Mesodermal cell (in vitro differentiated cells): ENCODE results near the gene CNGA1.

Experiments
- H3K27ac ChIP-seq: 2 replicates; pipeline ENCODE4 v1.7.0; 2013; ENCODE audit warnings: mild to moderate bottlenecking, low read depth, low read length, moderate library complexity; ENCODE audit not compliant: severe bottlenecking
- H3K36me3 ChIP-seq: 2 replicates; pipeline ENCODE4 v1.7.1; 2013; ENCODE audit warnings: mild to moderate bottlenecking, low read length, moderate library complexity; ENCODE audit not compliant: control insufficient read depth, insufficient read depth
- H3K4me1 ChIP-seq: one replicate; pipeline ENCODE4 v1.7.1; 2013; ENCODE audit warnings: mild to moderate bottlenecking, low read length; ENCODE audit not compliant: insufficient read depth, control insufficient read depth, poor library complexity, severe bottlenecking
- H3K4me3 ChIP-seq: 2 replicates; pipeline ENCODE4 v1.7.0; 2013; ENCODE audit warnings: low read length, control low read depth, mild to moderate bottlenecking; ENCODE audit not compliant: insufficient read depth, poor library complexity, severe bottlenecking; ENCODE audit errors: extremely low read depth
- H3K9me3 ChIP-seq: 2 replicates; pipeline ENCODE4 v1.7.1; 2013; ENCODE audit warnings: mild to moderate bottlenecking, low read length, moderate library complexity; ENCODE audit not compliant: control insufficient read depth
- WGBS, 2 experiments: methylation state at CpG; one replicate each; pipeline ENCODE4 v1.1.5; 2013; ENCODE audit warnings: missing lambda C conversion rate in 2 of 2; ENCODE audit not compliant: insufficient coverage in 2 of 2; 5-methylcytosine and 5-hydroxymethylcytosine counted together

The CNGA1 gene

GRCh38 chr4:48030470-48030869, 14.0 kb upstream of the CNGA1 start:
- H3K27ac ChIP-seq, result no peak overlapping the region
- peaks cover 6% of the 10 kb centered on the region for H3K9me3 ChIP-seq
- 44 to 50% methylated on average over 1 to 2 of the region's 3 CpGs for WGBS, 2 experiments
- H3K36me3 ChIP-seq, result peaks cover 17% of the 10 kb centered on the region
- H3K4me1 ChIP-seq, result peaks cover 9% of the 10 kb centered on the region
- H3K4me3 ChIP-seq, result no peak overlapping the region

DNA sequence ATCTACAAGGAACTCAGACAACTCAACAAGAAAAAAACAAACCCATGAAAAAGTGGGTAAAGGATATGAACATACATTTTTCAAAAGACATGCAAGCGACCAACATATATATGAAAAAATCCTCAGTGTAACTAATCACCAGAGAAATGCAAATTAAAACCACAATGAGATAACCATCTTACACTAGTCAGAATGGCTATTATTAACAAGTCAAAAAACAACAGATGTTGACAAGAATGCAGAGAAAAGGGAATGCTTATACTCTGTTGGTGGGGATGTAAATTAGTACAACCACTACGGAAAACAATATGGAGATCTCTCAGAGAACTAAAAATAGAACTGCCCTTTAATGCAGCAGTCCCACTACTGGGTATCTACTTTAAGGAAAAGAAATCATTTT, 12.2 kb upstream of the CNGA1 start:
- Histone ChIP-seq H3K4me3 (no peak overlapping the region), H3K27ac (no peak overlapping the region), H3K36me3 (peaks cover 18% of the 10 kb centered on the region), H3K4me1 (peaks cover 18% of the 10 kb centered on the region), H3K9me3 (peaks cover 6% of the 10 kb centered on the region)
- no CpG with 5 or more reads among the region's 2 CpGs for WGBS, 2 experiments

GRCh38 chr4:48027653-48028052, 11.2 kb upstream of the CNGA1 start:
- H3K36me3 ChIP-seq, result peaks cover 18% of the 10 kb centered on the region
- H3K9me3 ChIP-seq, result peaks cover 6% of the 10 kb centered on the region
- peaks cover 18% of the 10 kb centered on the region for H3K4me1 ChIP-seq
- H3K27ac ChIP-seq, result no peak overlapping the region
- no peak overlapping the region for H3K4me3 ChIP-seq

- peaks cover 6% of the 10 kb centered on the region for H3K9me3 ChIP-seq
- no peak overlapping the region for H3K4me3 ChIP-seq
- no peak overlapping the region for H3K27ac ChIP-seq
- peaks cover 18% of the 10 kb centered on the region for H3K36me3 ChIP-seq
- 81 to 100% methylated on average over 1 to 2 of the region's 2 CpGs for WGBS, 2 experiments
- H3K4me1 ChIP-seq, result peaks cover 11% of the 10 kb centered on the region
Measured at GRCh38 chr4:48025005-48025404, 8.5 kb upstream of the CNGA1 start.

DNA sequence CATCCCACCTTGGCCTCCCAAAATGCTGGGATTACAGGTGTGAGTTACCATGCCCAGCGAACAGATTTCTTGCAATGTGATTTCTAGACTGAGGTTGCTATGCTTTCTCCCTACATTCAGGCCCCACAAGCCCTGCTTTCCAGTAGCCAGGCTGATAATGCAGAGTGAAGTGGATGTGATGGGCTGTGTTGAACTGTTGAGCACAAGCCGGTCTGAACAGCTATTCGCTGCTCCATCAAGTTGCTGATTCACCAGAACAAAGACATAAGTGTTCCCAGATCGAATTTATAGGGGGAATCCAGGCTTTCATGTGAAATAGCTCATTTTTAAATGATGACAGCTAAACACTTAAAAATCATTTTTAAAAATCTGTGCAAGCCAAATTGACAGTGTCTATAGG, 8.0 kb upstream of the CNGA1 start:
- peak overlapping the region; percentile 31 for H3K27ac ChIP-seq

DNA sequence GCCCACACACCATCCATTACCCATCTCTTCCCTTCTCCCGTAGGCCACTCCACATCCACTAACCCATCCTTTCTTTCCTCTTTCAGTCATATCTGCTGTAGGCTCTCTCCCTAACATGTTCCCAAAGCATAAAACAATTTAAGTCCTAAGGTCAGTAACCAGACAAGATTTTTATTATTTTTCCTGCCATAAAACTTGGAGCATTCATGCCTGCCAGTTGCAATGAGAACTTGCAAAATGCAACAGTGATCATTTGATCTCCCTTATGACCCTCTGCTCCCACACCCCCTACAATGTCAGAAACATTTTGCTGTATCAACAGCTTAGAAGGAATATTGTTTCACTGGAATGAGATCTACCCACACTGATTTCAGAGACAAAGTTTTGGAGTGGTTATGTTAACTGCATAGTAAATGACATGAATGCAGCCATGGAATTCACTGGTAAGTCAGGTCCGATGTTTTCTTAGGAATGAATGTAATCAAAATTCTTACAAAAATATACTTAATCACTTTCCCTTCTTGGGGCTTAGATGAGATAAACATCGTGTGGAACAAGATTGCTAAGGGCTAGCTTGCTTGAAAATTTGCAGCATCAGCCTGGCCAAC, 5.8 kb upstream of the CNGA1 start:
- no peak overlapping the region for H3K4me3 ChIP-seq
- H3K4me1 ChIP-seq, result peaks cover 11% of the 10 kb centered on the region
- peaks cover 14% of the 10 kb centered on the region for H3K36me3 ChIP-seq
- no peak overlapping the region for H3K27ac ChIP-seq
- H3K9me3 ChIP-seq, result no peaks in the 10 kb centered on the region
- WGBS, 2 experiments, result 92 to 100% methylated on average over 1 to 2 of the region's 3 CpGs

More for the DNA sequence above, 8.0 kb upstream of the CNGA1 start:
- WGBS, 2 experiments, result 83 to 100% methylated on average over 1 to 2 of the region's 4 CpGs
- Histone ChIP-seq H3K4me3 (no peak overlapping the region), H3K36me3 (peaks cover 18% of the 10 kb centered on the region), H3K4me1 (peaks cover 11% of the 10 kb centered on the region), H3K9me3 (peaks cover 6% of the 10 kb centered on the region)

DNA sequence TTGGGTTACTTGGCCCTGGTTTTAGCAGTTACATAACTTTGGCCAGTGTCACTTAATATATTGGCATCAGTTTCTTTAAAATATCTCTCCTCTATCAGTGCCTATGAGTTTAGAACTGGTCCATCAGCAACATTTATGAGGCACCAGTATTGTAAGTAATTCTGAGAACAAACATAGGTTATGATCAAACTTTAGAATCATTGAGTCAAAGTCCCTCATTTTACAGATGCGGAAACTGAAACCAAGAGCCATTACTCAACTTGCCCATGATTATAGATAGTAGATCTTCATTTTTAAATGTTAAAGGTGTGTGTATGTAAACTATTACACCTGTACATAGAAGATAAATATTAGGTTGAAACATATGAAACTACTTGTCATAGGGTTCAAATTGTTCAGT, 4.6 kb upstream of the CNGA1 start:
- no CpG with 5 or more reads among the region's 1 CpG for WGBS, 2 experiments
- Histone ChIP-seq H3K36me3 (peaks cover 8% of the 10 kb centered on the region), H3K9me3 (no peaks in the 10 kb centered on the region), H3K4me3 (no peak overlapping the region), H3K4me1 (peaks cover 11% of the 10 kb centered on the region), H3K27ac (no peak overlapping the region)

GRCh38 chr4:48018112-48018511, 1.6 kb upstream of the CNGA1 start:
- H3K4me1 ChIP-seq, result no peaks in the 10 kb centered on the region
- 80 to 100% methylated on average over 1 of the region's 2 CpGs for WGBS, 2 experiments
- H3K9me3 ChIP-seq, result no peaks in the 10 kb centered on the region
- H3K36me3 ChIP-seq, result no peaks in the 10 kb centered on the region
- no peak overlapping the region for H3K27ac ChIP-seq
- H3K4me3 ChIP-seq, result no peak overlapping the region

DNA sequence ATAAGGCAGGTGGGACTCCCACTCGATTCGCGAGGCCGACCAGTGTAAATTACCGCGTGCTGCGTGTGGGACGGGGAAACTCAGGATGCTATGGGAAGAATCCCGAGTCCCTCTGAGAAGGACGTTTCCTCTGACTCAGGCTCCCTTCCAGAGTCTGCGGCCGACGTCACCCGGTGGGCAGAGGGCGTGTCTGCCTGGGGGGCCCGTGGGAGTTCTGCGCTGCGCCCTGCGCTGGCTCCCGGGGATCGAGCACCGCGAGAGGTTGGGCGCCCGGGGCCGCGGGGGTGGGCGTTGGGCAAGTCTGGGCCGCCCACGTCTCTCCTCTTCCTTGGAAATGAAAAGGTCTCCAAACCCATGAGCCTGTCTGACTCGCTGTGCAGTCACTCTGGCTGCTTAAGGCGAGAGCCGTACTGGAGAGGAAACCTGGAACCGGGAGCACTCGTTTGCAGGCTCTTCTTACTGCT, 659 bp upstream of the CNGA1 start:
- Histone ChIP-seq H3K4me3 (peak overlapping the region; percentile 70), H3K4me1 (no peaks in the 10 kb centered on the region), H3K27ac (peak overlapping the region; percentile 81), H3K9me3 (no peaks in the 10 kb centered on the region), H3K36me3 (no peaks in the 10 kb centered on the region)
- WGBS, 2 experiments, result 1 to 2% methylated on average over 25 to 30 of the region's 35 CpGs

DNA sequence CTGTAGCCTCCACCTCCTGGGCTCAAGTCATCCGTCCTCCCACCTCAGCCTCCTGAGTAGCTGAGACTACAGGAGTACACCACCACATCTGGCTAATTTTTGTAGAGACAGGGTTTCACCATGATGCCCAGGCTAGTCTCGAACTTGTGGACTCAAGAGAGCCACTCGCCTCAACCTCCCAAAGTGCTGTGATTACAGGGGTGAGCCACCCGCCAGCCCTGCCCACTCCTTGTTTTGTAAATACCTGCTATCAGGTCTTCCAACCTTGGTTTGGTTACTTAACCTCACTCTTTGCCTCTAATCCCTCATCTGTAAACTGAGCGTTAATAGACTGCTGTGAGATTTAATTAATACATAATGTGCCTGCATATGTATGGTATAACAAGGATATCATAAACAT, 803 bp downstream of the CNGA1 start:
- Histone ChIP-seq H3K27ac (no peak overlapping the region), H3K4me3 (peak overlapping the region; percentile 70), H3K9me3 (no peaks in the 10 kb centered on the region), H3K4me1 (no peaks in the 10 kb centered on the region), H3K36me3 (no peaks in the 10 kb centered on the region)
- 92 to 100% methylated on average over 4 of the region's 5 CpGs for WGBS, 2 experiments

- WGBS, 2 experiments, result 56 to 83% methylated on average over 1 of the region's 4 CpGs
- Histone ChIP-seq H3K4me1 (no peaks in the 10 kb centered on the region), H3K4me3 (no peak overlapping the region), H3K36me3 (no peaks in the 10 kb centered on the region), H3K9me3 (no peaks in the 10 kb centered on the region), H3K27ac (no peak overlapping the region)
Measured at GRCh38 chr4:48015216-48015615, 1.3 kb downstream of the CNGA1 start.
